ENCODE data around the gene DNAH6. TPM values are rescaled to one million over a fixed set of nuclear protein-coding genes. Genes with fewer than 3 reads are reported as not detected.

The DNAH6 gene
- polyA plus RNA-seq, 3 donors: 0.04 TPM; not detected in 2

DNA sequence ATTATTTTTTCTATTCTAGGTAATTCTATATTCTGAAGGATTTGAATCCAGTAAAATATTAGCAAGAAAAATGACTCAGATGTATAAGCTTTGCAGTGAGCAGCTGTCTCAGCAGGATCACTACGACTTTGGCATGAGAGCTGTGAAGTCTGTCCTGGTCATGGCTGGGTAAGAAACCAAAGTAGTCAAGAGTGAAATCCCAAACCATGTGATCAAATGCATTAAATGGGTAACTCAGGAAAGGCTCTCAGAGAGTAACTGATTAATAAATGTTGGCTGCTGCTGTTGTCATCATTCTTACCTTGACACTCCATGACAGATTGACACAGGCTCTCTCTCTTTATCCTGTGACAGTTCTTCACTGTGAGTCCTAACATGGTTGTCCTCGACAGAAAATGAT lies 124.1 kb downstream of the DNAH6 start:
- H3K27me3 Mint-ChIP-seq (ENCODE audit: low read depth in 3 of 3): peaks cover 1 to 8% (median 2%) of the 10 kb centered on the region in 3 donors

DNA sequence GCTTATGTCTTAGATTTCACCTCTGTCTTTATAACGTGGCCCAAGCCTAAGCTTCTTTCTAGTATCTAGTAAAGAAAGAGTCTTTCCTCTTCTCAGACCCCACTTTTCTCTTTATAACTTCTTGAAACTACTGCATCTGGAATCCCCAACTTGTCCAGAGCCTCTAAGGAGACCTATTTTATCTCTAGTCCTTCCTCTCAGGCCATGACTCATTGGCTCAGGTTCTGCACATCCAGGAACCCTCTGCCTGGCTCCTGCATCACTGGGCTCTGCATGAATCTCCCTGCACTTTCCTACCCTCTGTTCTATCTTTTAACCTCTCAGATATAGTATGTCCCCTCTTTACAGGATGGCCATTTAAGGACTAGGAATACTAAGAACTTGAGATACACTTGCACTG lies 124.7 kb downstream of the DNAH6 start:
- H3K36me3 Mint-ChIP-seq: no peaks in the 10 kb centered on the region
- Histone ChIP-seq H3K79me2 (ENCODE audit: insufficient read depth, low read length) (no peaks in the 10 kb centered on the region), H3K9me3 (replicated peaks in 1 of 2; ENCODE audit: control insufficient read depth in 1 of 2, insufficient read depth in 1 of 2, low read length in 2 of 2) (no peaks in the 10 kb centered on the region), H2AFZ (ENCODE audit: insufficient read depth, low read depth, low read length, poor library complexity, severe bottlenecking) (no peak overlapping the region), H3K4me1 (ENCODE audit: control insufficient read depth in 1 of 2, insufficient read depth in 2 of 2, low read length in 2 of 2) (no peaks in the 10 kb centered on the region), H3K9ac (ENCODE audit: insufficient read depth, low read length, poor library complexity, severe bottlenecking) (no peak overlapping the region), H3K4me3 (replicated peaks in 1 of 3; ENCODE audit: low read depth in 2 of 3, low read length in 3 of 3) (no peak overlapping the region), H3K36me3 (replicated peaks in 1 of 2; ENCODE audit: control insufficient read depth in 1 of 2, insufficient read depth in 2 of 2, low read length in 2 of 2) (no peaks in the 10 kb centered on the region), H3K4me2 (replicated peaks; ENCODE audit: extremely low read depth, low read length, poor library complexity, severe bottlenecking) (no peak overlapping the region), H3K27ac (ENCODE audit: low read depth in 1 of 2, low read length in 2 of 2) (no peak overlapping the region), H3K27me3 (ENCODE audit: control insufficient read depth in 2 of 2, insufficient read depth in 2 of 2, low read length in 2 of 2) (no peaks in the 10 kb centered on the region), H4K20me1 (ENCODE audit: insufficient read depth, low read length) (no peaks in the 10 kb centered on the region)
- intact Hi-C loops (cut with micrococcal nuclease): no loop called here
- peaks cover 0 to 19% (median 5%) of the 10 kb centered on the region in 7 donors for H3K9me3 Mint-ChIP-seq
- H3K4me3 Mint-ChIP-seq: no peak overlapping the region
- H3K4me1 Mint-ChIP-seq: no peaks in the 10 kb centered on the region
- no peak for DNase-seq
- TF ChIP-seq CTCF (IDR thresholded peaks at IDR 0.05): no peak
- H3K27me3 Mint-ChIP-seq (ENCODE audit: low read depth in 3 of 3): peaks cover 1 to 8% (median 2%) of the 10 kb centered on the region in 3 donors
- WGBS (ENCODE audit: insufficient coverage): no CpG with 5 or more reads among the region's 1 CpG
- no peak overlapping the region for H3K27ac Mint-ChIP-seq

More for the DNA sequence above, 124.1 kb downstream of the DNAH6 start:
- H3K9me3 Mint-ChIP-seq: peaks cover 0 to 16% (median 2%) of the 10 kb centered on the region in 7 donors
- Histone ChIP-seq H3K4me1 (ENCODE audit: control insufficient read depth in 1 of 2, insufficient read depth in 2 of 2, low read length in 2 of 2) (no peaks in the 10 kb centered on the region), H3K9me3 (replicated peaks in 1 of 2; ENCODE audit: control insufficient read depth in 1 of 2, insufficient read depth in 1 of 2, low read length in 2 of 2) (no peaks in the 10 kb centered on the region), H3K4me3 (replicated peaks in 1 of 3; ENCODE audit: low read depth in 2 of 3, low read length in 3 of 3) (no peak overlapping the region), H4K20me1 (ENCODE audit: insufficient read depth, low read length) (no peaks in the 10 kb centered on the region), H3K27ac (ENCODE audit: low read depth in 1 of 2, low read length in 2 of 2) (no peak overlapping the region), H3K4me2 (replicated peaks; ENCODE audit: extremely low read depth, low read length, poor library complexity, severe bottlenecking) (no peak overlapping the region), H3K79me2 (ENCODE audit: insufficient read depth, low read length) (no peaks in the 10 kb centered on the region), H2AFZ (ENCODE audit: insufficient read depth, low read depth, low read length, poor library complexity, severe bottlenecking) (no peak overlapping the region), H3K36me3 (replicated peaks in 1 of 2; ENCODE audit: control insufficient read depth in 1 of 2, insufficient read depth in 2 of 2, low read length in 2 of 2) (no peaks in the 10 kb centered on the region), H3K27me3 (ENCODE audit: control insufficient read depth in 2 of 2, insufficient read depth in 2 of 2, low read length in 2 of 2) (no peaks in the 10 kb centered on the region), H3K9ac (ENCODE audit: insufficient read depth, low read length, poor library complexity, severe bottlenecking) (no peak overlapping the region)
- no peak overlapping the region for H3K4me3 Mint-ChIP-seq
- no peak for TF ChIP-seq CTCF (IDR thresholded peaks at IDR 0.05)
- H3K27ac Mint-ChIP-seq: no peak overlapping the region
- intact Hi-C loops (cut with micrococcal nuclease): no loop called here
- no peaks in the 10 kb centered on the region for H3K36me3 Mint-ChIP-seq
- no peaks in the 10 kb centered on the region for H3K4me1 Mint-ChIP-seq
- 100% methylated on average over 1 of the region's 2 CpGs for WGBS (ENCODE audit: insufficient coverage)
- DNase-seq: no peak
